Measurements from ENCODE around the gene TMEM25. TPM values are rescaled to one million over a fixed set of nuclear protein-coding genes. Genes with fewer than 3 reads are reported as not detected.

Gene TMEM25
- total RNA-seq, 1 donor from 2014 or later, result 59.5 TPM

DNA sequence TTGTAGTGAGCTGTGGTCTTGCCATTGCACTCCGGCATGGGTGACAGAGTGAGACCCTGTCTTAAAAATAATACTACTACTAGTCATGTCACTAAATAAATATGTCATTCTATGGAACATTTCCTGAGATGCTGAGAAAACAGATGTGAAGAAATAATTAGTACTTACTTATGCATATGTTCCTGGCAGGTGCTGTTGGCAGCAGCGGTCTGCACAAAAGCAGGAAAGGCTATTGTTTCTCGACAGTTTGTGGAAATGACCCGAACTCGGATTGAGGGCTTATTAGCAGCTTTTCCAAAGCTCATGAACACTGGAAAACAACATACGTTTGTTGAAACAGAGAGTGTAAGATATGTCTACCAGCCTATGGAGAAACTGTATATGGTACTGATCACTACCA lies 50.1 kb downstream of the TMEM25 start:
- Mint-ChIP-seq H3K36me3 (ENCODE audit: insufficient read depth) (peaks cover 12% of the 10 kb centered on the region), H3K27ac (no peak overlapping the region), H3K9me3 (ENCODE audit: low read depth) (no peaks in the 10 kb centered on the region), H3K4me3 (ENCODE audit: low read depth) (no peak overlapping the region), H3K4me1 (ENCODE audit: low read depth) (peaks cover under 1% of the 10 kb centered on the region), H3K27me3 (no peaks in the 10 kb centered on the region)
- TF ChIP-seq, protein P1, sequence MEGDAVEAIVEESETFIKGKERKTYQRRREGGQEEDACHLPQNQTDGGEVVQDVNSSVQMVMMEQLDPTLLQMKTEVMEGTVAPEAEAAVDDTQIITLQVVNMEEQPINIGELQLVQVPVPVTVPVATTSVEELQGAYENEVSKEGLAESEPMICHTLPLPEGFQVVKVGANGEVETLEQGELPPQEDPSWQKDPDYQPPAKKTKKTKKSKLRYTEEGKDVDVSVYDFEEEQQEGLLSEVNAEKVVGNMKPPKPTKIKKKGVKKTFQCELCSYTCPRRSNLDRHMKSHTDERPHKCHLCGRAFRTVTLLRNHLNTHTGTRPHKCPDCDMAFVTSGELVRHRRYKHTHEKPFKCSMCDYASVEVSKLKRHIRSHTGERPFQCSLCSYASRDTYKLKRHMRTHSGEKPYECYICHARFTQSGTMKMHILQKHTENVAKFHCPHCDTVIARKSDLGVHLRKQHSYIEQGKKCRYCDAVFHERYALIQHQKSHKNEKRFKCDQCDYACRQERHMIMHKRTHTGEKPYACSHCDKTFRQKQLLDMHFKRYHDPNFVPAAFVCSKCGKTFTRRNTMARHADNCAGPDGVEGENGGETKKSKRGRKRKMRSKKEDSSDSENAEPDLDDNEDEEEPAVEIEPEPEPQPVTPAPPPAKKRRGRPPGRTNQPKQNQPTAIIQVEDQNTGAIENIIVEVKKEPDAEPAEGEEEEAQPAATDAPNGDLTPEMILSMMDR (IDR thresholded peaks at IDR 0.05; ENCODE audit: unreplicated experiment), result no peak
- DNase-seq (ENCODE audit: low spot score, unreplicated experiment), result no peak

Other genes with a start within 250 kb of the TMEM25 start
- not detected in 2 replicates for gene CD3E, start 226.5 kb upstream of the TMEM25 start, total RNA-seq
- gene CD3D, start 188.5 kb upstream of the TMEM25 start, total RNA-seq, result not detected in 2 replicates
- not detected in 2 replicates for gene CD3G, start 186.8 kb upstream of the TMEM25 start, total RNA-seq
- gene UBE4A, start 171.6 kb upstream of the TMEM25 start, total RNA-seq, result 49.2 and 49.8 TPM in 2 replicates
- 189 and 192 TPM in 2 replicates for gene ATP5MG, start 129.6 kb upstream of the TMEM25 start, total RNA-seq
- 89.1 and 94.6 TPM in 2 replicates for gene KMT2A, start 94.7 kb upstream of the TMEM25 start, total RNA-seq
- 2.2 and 3.3 TPM in 2 replicates for gene TTC36, start 3.7 kb upstream of the TMEM25 start, total RNA-seq
- 23.5 and 23.7 TPM in 2 replicates for gene IFT46, start 34.7 kb downstream of the TMEM25 start, total RNA-seq
- 112 TPM in 2 replicates for gene ARCN1, start 41.2 kb downstream of the TMEM25 start, total RNA-seq
- gene PHLDB1, start 76.4 kb downstream of the TMEM25 start, total RNA-seq, result 106 and 110 TPM in 2 replicates
- not detected in 2 replicates for gene TREH, start 148.5 kb downstream of the TMEM25 start, total RNA-seq

All from progenitor cell of endocrine pancreas (in vitro differentiated cells).